Measurements from ENCODE around the gene INPP5K.

INPP5K gene

GRCh38 chr17:1470755-1471462 is 45.5 kb downstream of the INPP5K start:
- CTCF ChIA-PET = interaction anchor here (1.2 to 1.6 kb wide), 2 partner anchors 8 to 11 kb away, joined by 3 to 4 read pairs; no protein-coding TSS in a partner anchor
- DNase-seq (ENCODE audit: extremely low spot score) = no peak
- POLR2A ChIA-PET = no interaction called here
- TF ChIP-seq, protein P1, sequence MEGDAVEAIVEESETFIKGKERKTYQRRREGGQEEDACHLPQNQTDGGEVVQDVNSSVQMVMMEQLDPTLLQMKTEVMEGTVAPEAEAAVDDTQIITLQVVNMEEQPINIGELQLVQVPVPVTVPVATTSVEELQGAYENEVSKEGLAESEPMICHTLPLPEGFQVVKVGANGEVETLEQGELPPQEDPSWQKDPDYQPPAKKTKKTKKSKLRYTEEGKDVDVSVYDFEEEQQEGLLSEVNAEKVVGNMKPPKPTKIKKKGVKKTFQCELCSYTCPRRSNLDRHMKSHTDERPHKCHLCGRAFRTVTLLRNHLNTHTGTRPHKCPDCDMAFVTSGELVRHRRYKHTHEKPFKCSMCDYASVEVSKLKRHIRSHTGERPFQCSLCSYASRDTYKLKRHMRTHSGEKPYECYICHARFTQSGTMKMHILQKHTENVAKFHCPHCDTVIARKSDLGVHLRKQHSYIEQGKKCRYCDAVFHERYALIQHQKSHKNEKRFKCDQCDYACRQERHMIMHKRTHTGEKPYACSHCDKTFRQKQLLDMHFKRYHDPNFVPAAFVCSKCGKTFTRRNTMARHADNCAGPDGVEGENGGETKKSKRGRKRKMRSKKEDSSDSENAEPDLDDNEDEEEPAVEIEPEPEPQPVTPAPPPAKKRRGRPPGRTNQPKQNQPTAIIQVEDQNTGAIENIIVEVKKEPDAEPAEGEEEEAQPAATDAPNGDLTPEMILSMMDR (IDR thresholded peaks at IDR 0.05; ENCODE audit: control extremely low read depth, extremely low read depth, low read depth, missing control alignments) = no peak

DNA sequence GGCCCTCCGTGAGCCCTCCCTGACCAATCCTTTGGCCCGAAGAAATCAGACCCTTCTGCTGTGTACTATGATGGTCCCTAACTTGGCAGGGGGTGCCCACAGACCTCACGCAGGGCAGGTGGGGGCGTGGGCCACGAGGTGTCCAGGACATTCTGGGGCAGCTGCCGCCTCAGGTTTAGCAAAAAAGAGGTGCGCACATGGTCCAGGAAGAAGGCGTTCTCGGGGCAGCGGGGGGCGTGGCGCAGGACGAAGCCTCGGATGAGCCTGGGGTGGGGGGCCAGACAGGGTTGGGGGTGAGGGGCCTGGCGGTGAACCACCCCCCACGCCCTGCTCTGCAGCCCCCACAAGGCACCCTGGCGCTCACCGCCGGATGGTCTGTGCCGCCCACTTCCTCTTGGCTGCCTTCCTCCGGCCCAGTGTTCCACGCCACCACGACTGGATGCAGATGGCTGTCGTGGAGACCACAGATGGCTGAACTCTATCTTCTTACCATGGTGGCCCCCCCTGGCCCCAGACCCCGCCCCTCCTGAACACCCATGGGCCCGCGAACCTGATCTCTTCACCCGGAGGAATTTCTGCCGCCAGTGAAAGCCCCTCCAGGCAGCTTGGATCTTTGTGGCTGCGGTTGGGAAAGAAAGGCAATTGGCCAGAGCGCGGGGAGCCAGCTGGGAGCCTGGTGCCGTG is 46.2 kb downstream of the INPP5K start:
- POLR2A ChIA-PET = no interaction called here
- DNase-seq (ENCODE audit: extremely low spot score) = no peak
- TF ChIP-seq, protein P1 (IDR thresholded peaks at IDR 0.05; ENCODE audit: control extremely low read depth, extremely low read depth, low read depth, missing control alignments) = no peak
- CTCF ChIA-PET = interaction anchor here (1.2 kb wide), 1 partner anchor 10 kb away, joined by 3 read pairs; no protein-coding TSS in a partner anchor

DNA sequence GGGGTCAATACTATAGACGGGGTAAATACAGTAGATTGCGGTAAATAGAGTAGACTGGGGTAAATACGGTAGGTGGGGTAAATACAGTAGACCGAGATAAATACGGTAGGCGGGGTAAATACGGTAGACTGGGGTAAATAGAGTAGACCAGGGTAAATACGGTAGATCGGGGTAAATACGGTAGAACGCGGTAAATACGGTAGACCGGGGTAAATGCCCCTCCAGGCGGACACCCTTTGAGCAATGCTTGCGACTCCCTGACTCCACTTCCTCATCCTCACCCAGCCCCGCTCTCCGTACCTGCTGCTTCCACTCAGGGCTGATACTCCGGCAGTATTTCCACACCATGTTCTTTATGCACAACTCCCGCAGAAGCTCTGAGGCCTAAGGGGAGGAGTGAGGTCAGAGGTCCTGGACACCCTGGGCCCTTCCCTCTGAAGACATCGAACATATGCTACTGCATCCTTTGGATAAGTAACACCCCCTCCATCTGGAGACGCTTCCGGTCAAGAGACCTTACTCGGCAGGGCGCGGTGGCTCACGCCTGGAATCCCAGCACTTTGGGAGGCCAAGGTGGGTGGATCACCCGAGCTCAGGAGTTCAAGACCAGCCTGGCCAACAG is 47.1 kb downstream of the INPP5K start:
- POLR2A ChIA-PET = no interaction called here
- CTCF ChIA-PET = no interaction called here
- no peak for DNase-seq (ENCODE audit: extremely low spot score)
- TF ChIP-seq, protein P1 (IDR thresholded peaks at IDR 0.05; ENCODE audit: control extremely low read depth, extremely low read depth, low read depth, missing control alignments) = no peak

- ChIA-PET POLR2A (no interaction called here), CTCF (no interaction called here)
- TF ChIP-seq, protein P1 (IDR thresholded peaks at IDR 0.05; ENCODE audit: control extremely low read depth, extremely low read depth, low read depth, missing control alignments) = no peak
- DNase-seq (ENCODE audit: extremely low spot score) = no peak
Measured at GRCh38 chr17:1467898-1468492, 48.4 kb downstream of the INPP5K start.

DNA sequence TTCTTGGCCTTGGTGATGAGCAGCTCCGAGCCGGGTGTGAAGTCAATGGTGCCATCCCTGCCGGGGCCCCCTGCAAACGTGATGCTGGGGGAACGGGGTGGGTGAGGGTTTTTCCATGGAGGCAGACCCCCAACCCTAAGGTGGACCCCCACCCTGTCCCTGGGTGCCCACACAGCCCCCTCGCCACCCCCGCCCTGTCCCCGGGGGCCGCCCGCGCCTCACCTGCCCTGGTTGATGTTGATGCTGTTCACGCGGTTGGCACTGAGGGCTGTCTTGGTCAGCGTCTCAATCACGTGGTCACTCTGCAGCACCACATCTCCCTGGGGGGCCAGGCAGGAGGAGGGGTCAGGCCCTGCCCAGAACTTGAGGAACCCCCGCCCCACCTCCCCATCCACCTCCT is 49.2 kb downstream of the INPP5K start:
- POLR2A ChIA-PET = no interaction called here
- CTCF ChIA-PET = no interaction called here

DNA sequence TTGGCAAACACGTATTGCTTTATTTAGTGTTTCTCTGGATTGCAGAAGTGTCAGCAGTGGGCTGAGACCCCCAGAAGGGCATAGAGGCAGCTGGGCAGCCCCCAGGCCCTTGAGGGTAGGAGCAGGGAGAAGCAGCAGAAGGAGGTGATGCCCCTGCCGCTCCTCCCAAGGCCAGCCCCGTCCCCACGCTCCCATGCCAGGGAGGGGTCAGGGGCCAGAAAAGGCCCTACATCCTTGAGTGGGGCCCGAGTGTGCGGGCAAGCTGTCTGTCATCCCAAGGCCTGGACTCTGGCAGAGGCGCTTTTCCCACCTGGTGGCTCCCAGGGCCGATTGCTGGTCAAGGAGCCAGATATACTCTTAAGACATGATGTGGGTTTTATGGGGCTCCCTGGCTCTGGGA is 52.2 kb downstream of the INPP5K start:
- DNase-seq (ENCODE audit: extremely low spot score) = no peak
- ChIA-PET POLR2A (no interaction called here), CTCF (interaction anchor here (1.9 kb wide), 1 partner anchor 99 kb away, joined by 11 read pairs; no protein-coding TSS in a partner anchor)
- TF ChIP-seq, protein P1 (IDR thresholded peaks at IDR 0.05; ENCODE audit: control extremely low read depth, extremely low read depth, low read depth, missing control alignments) = no peak

More for the DNA sequence above, 49.2 kb downstream of the INPP5K start:
- DNase-seq (ENCODE audit: extremely low spot score) = no peak
- TF ChIP-seq, protein P1 (IDR thresholded peaks at IDR 0.05; ENCODE audit: control extremely low read depth, extremely low read depth, low read depth, missing control alignments) = no peak

Data from GM10248 (cell line).